ENCODE measurements around the gene MST1R. TPM values are rescaled to one million over a fixed set of nuclear protein-coding genes. Genes with fewer than 3 reads are reported as not detected.
"Not testable (repeated sequence)": the region's sequence is repeated elsewhere in the genome, so short reads cannot be mapped to it uniquely, and the experiment has no call there.

Gene MST1R
- total RNA-seq, 2 experiments from 2014 or later: 1.5 to 2.6 TPM

DNA sequence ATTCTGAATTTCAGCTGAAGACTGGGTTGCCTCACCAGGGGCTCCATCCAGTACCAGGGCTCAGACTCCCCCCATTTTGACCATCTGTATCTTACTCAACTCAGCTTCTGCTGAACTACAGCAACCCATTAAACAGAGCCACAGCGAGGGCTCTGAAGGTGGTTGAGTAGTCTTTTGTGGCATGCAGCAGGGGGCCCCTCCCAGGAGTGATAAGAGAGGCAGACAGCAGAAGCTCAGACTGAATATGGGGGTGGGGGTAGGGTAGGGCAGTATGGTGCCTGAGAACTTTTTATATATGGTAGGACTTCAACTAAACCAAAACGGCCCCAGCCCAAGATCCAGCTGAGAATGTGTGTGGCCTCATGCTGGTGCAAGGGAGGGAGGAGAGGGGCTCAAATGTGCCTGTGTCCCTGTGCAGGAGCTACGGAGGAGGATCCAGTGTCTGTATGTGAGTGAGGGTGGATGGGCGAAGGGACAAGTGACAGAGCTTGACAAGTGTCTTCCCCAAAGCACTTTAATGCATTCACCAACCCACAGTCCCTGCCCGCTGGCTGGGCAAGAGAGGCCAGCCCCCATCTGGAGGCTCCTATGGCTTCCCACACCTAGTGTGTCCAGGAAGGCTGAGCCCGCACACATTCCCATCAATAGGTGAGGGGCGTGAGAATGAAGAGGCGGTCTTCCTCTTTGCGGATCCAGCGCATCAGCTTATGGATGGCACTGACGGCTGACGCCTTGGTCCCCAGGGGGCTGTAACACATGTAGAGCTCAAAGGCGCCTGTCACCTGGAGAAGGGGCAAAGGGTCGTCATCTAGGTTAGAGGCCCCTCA is 4.9 kb upstream of the MST1R start:
- H3K4me1 Mint-ChIP-seq: peaks cover 29% of the 10 kb centered on the region
- H3K36me3 Mint-ChIP-seq (ENCODE audit: low read depth): peaks cover 13% of the 10 kb centered on the region
- no peaks in the 10 kb centered on the region for H3K27me3 Mint-ChIP-seq
- no peaks in the 10 kb centered on the region for H3K9me3 Mint-ChIP-seq
- H3K4me3 Mint-ChIP-seq: no peak overlapping the region
- no peak for DNase-seq
- ChIA-PET CTCF (interaction anchor here (1.0 to 3.1 kb wide), 2 partner anchors 9 to 105 kb away, joined by 3 to 12 read pairs; partner anchors contain the start of gene INKA1), POLR2A (interaction anchor here (0.8 kb wide), 1 partner anchor 105 kb away, joined by 3 read pairs; no protein-coding TSS in a partner anchor)
- H3K27ac Mint-ChIP-seq: no peak overlapping the region

- Mint-ChIP-seq H3K4me3 (peak overlapping the region; percentile 56), H3K27ac (peak overlapping the region; percentile 82), H3K36me3 (ENCODE audit: low read depth) (peaks cover 7% of the 10 kb centered on the region), H3K27me3 (no peaks in the 10 kb centered on the region), H3K9me3 (no peaks in the 10 kb centered on the region), H3K4me1 (peaks cover 31% of the 10 kb centered on the region)
- ChIA-PET CTCF (interaction anchor here (0.7 to 3.1 kb wide), 11 partner anchors 11 to 366 kb away, joined by 3 to 14 read pairs (median 3); partner anchors contain the start of genes INKA1 and MON1A), POLR2A (interaction anchor here (0.6 to 1.5 kb wide), 5 partner anchors 9 to 120 kb away, joined by 3 to 4 read pairs (median 4); partner anchors contain the start of genes INKA1, IP6K1, MON1A and RBM6)
- DNase-seq: peak; percentile 61
Measured at GRCh38 chr3:49906073-49906743, 2.5 kb upstream of the MST1R start.

- H3K4me1 Mint-ChIP-seq: peaks cover 31% of the 10 kb centered on the region
- DNase-seq; H3K36me3 Mint-ChIP-seq (ENCODE audit: low read depth); H3K9me3 Mint-ChIP-seq; H3K27me3 Mint-ChIP-seq: not testable (repeated sequence)
- H3K27ac Mint-ChIP-seq: peak overlapping the region; percentile 82
- ChIA-PET POLR2A (interaction anchor here (0.9 kb wide), 1 partner anchor 48 kb away, joined by 3 read pairs; the partner anchor contains the start of gene TRAIP), CTCF (interaction anchor here (1.5 kb wide), 1 partner anchor 65 kb away, joined by 6 read pairs; no protein-coding TSS in a partner anchor)
- H3K4me3 Mint-ChIP-seq: peak overlapping the region; percentile 82
Measured at GRCh38 chr3:49904448-49904847, 775 bp upstream of the MST1R start.

- CTCF ChIA-PET: interaction anchor here (2.0 kb wide), 1 partner anchor 63 kb away, joined by 4 read pairs; no protein-coding TSS in a partner anchor
- Mint-ChIP-seq H3K4me1 (peaks cover 31% of the 10 kb centered on the region), H3K9me3 (no peaks in the 10 kb centered on the region), H3K27me3 (no peaks in the 10 kb centered on the region), H3K4me3 (no peak overlapping the region), H3K36me3 (ENCODE audit: low read depth) (no peaks in the 10 kb centered on the region), H3K27ac (no peak overlapping the region)
- DNase-seq: no peak
- POLR2A ChIA-PET: interaction anchor here (1.0 kb wide), 1 partner anchor 47 kb away, joined by 3 read pairs; no protein-coding TSS in a partner anchor
Measured at GRCh38 chr3:49902511-49903345, 945 bp downstream of the MST1R start.

DNA sequence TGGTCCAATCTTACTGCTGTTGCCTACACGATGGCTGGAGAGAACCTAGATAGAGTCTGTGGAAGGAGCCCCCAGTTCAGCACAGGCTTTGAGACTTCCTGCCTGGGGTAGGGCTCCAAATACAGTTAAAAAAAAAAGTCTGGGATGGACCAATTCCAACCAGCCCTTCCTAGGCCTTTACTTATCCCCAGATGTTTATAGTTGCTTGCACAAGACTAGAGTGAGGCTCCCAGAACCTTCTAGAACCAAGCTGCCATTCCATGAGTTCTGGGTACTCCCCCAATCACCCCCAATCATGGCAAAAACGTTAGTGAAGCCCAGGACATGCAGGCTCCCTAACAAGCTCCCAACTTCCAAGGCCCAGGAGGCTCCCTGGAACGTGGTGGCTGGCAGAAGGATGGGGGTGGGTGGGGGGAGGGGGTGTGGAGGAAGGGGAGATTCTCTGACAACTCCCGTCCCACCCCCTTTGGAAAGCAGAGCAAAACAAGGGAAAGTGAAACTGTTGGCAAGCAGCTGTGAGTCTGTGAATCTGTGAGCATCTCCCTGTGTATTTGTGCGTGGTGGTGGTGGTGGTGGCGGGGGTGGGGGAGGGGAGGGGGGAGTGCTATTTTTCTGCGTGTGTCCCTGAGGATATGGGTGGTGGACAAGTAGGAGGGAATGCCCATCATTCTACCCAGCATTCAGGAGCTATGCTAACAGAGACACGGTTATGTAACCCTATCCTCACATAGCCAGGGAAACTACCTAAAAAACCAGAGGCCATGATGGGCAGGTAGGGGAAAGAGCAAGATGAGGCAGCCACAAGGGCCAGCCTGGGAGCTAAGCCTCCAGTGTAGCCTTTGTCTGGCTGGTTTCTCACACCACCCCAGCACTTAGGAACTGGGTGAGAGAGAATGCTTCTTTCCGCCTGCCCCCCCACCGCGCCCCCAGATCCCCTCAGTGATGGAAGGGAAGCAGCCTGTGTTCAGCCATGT is 2.0 kb downstream of the MST1R start:
- Mint-ChIP-seq H3K9me3 (no peaks in the 10 kb centered on the region), H3K27ac (no peak overlapping the region), H3K4me1 (peaks cover 27% of the 10 kb centered on the region), H3K27me3 (no peaks in the 10 kb centered on the region), H3K4me3 (no peak overlapping the region), H3K36me3 (ENCODE audit: low read depth) (no peaks in the 10 kb centered on the region)
- ChIA-PET POLR2A (no interaction called here), CTCF (interaction anchor here (0.6 to 2.0 kb wide), 2 partner anchors 62 to 84 kb away, joined by 4 read pairs; no protein-coding TSS in a partner anchor)
- DNase-seq: no peak

DNA sequence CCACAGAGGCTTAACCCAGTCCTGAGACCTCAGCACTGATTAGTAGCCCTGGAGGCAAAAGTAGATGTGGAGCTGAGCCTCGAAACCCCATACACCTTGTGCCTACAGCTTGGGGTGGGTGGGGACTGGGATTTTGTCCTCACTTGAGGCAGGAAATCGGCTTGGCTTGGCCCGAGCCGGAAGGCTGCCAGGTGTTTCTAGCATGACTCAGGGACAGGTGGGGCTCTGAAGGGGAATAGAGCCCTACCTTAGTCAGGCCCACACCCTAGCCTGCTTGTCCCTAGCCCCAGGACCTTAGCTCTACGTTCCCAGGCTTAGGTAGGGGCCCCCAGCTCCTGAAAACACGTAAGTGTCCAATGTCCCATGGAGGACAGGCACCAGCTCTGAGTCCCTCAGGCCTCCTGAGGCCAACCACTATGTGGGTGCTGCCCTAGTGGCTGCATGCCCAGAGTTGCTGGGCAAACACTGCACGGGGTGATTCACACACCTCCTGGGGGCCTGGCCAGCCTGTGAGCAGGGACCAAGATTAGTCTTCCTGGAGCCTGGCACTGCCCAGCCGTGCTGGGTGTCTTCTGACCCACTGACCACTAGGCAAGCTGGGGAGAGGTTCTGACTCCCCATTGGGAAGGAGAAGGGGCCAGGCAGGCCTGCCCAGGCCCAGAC is 3.1 kb downstream of the MST1R start:
- no peaks in the 10 kb centered on the region for H3K9me3 Mint-ChIP-seq
- no peaks in the 10 kb centered on the region for H3K27me3 Mint-ChIP-seq
- ChIA-PET CTCF (interaction anchor here (0.9 to 2.0 kb wide), 3 partner anchors 61 to 229 kb away, joined by 3 to 4 read pairs (median 3); no protein-coding TSS in a partner anchor), POLR2A (no interaction called here)
- DNase-seq: no peak
- H3K4me1 Mint-ChIP-seq: peaks cover 17% of the 10 kb centered on the region
- no peaks in the 10 kb centered on the region for H3K36me3 Mint-ChIP-seq (ENCODE audit: low read depth)
- H3K4me3 Mint-ChIP-seq: no peak overlapping the region
- no peak overlapping the region for H3K27ac Mint-ChIP-seq

DNA sequence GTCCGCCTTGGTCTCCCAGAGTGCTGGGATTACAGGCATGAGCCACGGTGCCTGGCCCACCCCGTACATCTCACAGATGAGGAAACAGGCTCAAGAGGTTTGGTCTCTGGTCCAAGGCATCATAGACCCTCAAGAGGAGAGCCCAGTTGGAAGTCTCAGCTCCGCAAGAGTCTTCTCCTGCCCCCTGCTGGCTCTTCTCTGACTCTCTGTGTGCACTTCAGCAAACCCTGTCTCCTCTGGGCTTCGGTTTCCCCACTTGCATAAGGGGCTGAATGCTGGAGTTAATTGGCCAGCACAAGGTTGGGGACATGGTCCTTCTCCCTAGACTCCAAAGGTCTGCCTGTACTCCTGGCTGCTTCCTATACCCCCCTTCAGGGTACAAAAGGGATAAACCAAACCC is 3.9 kb downstream of the MST1R start:
- no peaks in the 10 kb centered on the region for H3K27me3 Mint-ChIP-seq
- DNase-seq: no peak
- H3K4me1 Mint-ChIP-seq: peaks cover 9% of the 10 kb centered on the region
- no peak overlapping the region for H3K4me3 Mint-ChIP-seq
- ChIA-PET CTCF (interaction anchor here (0.9 kb wide), 1 partner anchor 61 kb away, joined by 3 read pairs; no protein-coding TSS in a partner anchor), POLR2A (no interaction called here)
- H3K9me3 Mint-ChIP-seq: no peaks in the 10 kb centered on the region
- no peaks in the 10 kb centered on the region for H3K36me3 Mint-ChIP-seq (ENCODE audit: low read depth)
- no peak overlapping the region for H3K27ac Mint-ChIP-seq

DNA sequence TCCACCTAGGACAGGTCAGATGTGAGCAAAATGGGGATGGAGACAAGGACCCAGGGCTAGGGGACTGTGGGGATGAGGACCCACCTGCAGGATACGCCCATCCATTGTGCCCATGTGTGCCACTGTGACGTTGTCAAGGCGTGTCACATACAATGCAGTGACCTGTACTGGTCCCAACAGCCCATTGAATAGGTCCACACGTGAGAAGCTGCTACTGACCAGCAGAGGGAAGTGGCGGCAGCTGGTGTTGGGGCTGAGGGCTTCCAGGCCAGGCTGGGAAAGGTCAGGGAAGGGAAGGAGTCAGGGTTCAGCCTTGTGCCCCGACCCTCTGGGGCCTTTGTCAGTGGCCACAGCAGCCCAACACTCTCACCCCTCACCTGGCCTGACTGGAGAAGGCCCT is 4.7 kb downstream of the MST1R start:
- POLR2A ChIA-PET: no interaction called here
- CTCF ChIA-PET: no interaction called here
- Mint-ChIP-seq H3K4me3 (no peak overlapping the region), H3K9me3 (no peaks in the 10 kb centered on the region), H3K27me3 (no peaks in the 10 kb centered on the region), H3K4me1 (peaks cover 4% of the 10 kb centered on the region), H3K36me3 (ENCODE audit: low read depth) (no peaks in the 10 kb centered on the region), H3K27ac (no peak overlapping the region)
- DNase-seq: no peak

- no peaks in the 10 kb centered on the region for H3K9me3 Mint-ChIP-seq
- no peaks in the 10 kb centered on the region for H3K36me3 Mint-ChIP-seq (ENCODE audit: low read depth)
- no peak overlapping the region for H3K4me3 Mint-ChIP-seq
- no peaks in the 10 kb centered on the region for H3K4me1 Mint-ChIP-seq
- no peak overlapping the region for H3K27ac Mint-ChIP-seq
- CTCF ChIA-PET: no interaction called here
- POLR2A ChIA-PET: no interaction called here
- H3K27me3 Mint-ChIP-seq: no peaks in the 10 kb centered on the region
- no peak for DNase-seq
Measured at GRCh38 chr3:49896345-49896744, 7.3 kb downstream of the MST1R start.

- Mint-ChIP-seq H3K36me3 (ENCODE audit: low read depth) (no peaks in the 10 kb centered on the region), H3K27me3 (no peaks in the 10 kb centered on the region), H3K9me3 (no peaks in the 10 kb centered on the region), H3K4me1 (no peaks in the 10 kb centered on the region), H3K27ac (no peak overlapping the region), H3K4me3 (no peak overlapping the region)
- ChIA-PET POLR2A (no interaction called here), CTCF (no interaction called here)
- no peak for DNase-seq
Measured at GRCh38 chr3:49895791-49896190, 7.9 kb downstream of the MST1R start.

DNA sequence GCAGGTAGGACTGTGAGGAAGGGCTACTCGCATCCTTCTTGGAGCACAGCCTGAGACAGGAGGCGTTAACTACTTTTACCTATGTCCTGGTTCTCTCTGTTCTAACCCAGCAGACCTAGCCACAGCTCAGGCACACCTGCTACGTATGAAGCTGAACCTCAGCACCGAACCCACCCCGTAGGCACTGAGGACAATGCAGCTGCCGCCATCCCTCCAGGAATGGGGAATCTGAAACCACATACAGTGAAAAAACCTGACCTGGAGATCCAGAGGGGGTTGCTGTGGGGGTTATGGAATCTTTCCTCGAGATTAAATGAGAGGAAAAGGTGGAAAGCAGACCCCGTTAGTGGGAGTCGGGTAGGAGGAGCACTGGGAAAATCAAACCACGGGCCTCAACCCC is 14.4 kb downstream of the MST1R start:
- Mint-ChIP-seq H3K36me3 (ENCODE audit: low read depth) (no peaks in the 10 kb centered on the region), H3K9me3 (no peaks in the 10 kb centered on the region), H3K27ac (no peak overlapping the region), H3K4me3 (no peak overlapping the region), H3K27me3 (no peaks in the 10 kb centered on the region), H3K4me1 (no peaks in the 10 kb centered on the region)
- CTCF ChIA-PET: interaction anchor here (1.1 kb wide), 1 partner anchor 50 kb away, joined by 3 read pairs; no protein-coding TSS in a partner anchor
- no peak for DNase-seq
- POLR2A ChIA-PET: interaction anchor here (1.5 kb wide), 1 partner anchor 119 kb away, joined by 3 read pairs; no protein-coding TSS in a partner anchor
